Tibial artery (tissue), 4 donors: ENCODE results near the gene RYR2.

Experiments
- DNase-seq, 2 donors: peaks; one replicate each; pipeline ENCODE4 v3.0.0-alpha.2; 2019
- H3K27ac ChIP-seq, 2 donors: fragments of 200-600 bp; sonication (generic) in 1 of 2; 1 replicate in 1 of 2; 2 replicates in 1 of 2; pipeline ENCODE4 v1.5.1; 2018 to 2019; ENCODE audit warnings: mild to moderate bottlenecking in 1 of 2
- H3K27me3 ChIP-seq, 2 donors: fragments of 200-600 bp; sonication (generic) in 1 of 2; one replicate each; pipeline versions ENCODE4 v1.5.1 to v1.6.0; 2016 to 2019
- H3K36me3 ChIP-seq, 3 donors: fragments of 200-600 bp; sonication (generic) in 2 of 3; one replicate each; pipeline ENCODE4 v1.5.1; 2016 to 2019; ENCODE audit warnings: mild to moderate bottlenecking in 2 of 3
- H3K4me1 ChIP-seq, 4 donors: fragments of 200-600 bp; sonication (generic) in 2 of 4; 1 replicate in 3 of 4; 2 replicates in 1 of 4; pipeline ENCODE4 v1.5.1; 2016 to 2019
- H3K4me3 ChIP-seq, 2 donors: fragments of 200-600 bp; sonication (generic) in 1 of 2; 1 replicate in 1 of 2; 2 replicates in 1 of 2; pipeline ENCODE4 v1.5.1; 2018 to 2019; ENCODE audit warnings: mild to moderate bottlenecking in 2 of 2
- H3K9me3 ChIP-seq, 3 donors: fragments of 200-600 bp; sonication (generic) in 1 of 3; one replicate each; pipeline ENCODE4 v1.5.1; 2016 to 2019
- CTCF ChIP-seq, 2 experiments: fragments of 200-600 bp in 1 of 2; fragments of 450-650 bp in 1 of 2; IDR thresholded peaks; one replicate each; pipeline ENCODE4 v1.5.1; 2017 to 2019; ENCODE audit warnings: antibody characterized with exemption in 2 of 2, mild to moderate bottlenecking in 1 of 2, moderate library complexity in 1 of 2
- intact Hi-C: fragments of 100-400 bp; cut with DNase I; formaldehyde crosslinking; loops from one replicate; pipeline ENCODE4 v1.15.0; 2023; ENCODE audit warnings: low total_unique reads

The RYR2 gene

GRCh38 chr1:237093691-237094090, 51.7 kb downstream of the RYR2 start:
- intact Hi-C loops: no loop called here
- Histone ChIP-seq H3K9me3 (no peaks in the 10 kb centered on the region), H3K27me3 (no peaks in the 10 kb centered on the region), H3K36me3 (no peaks in the 10 kb centered on the region), H3K4me1 (peaks cover 0 to 66% (median 18%) of the 10 kb centered on the region in 4 donors), H3K4me3 (no peak overlapping the region), H3K27ac (no peak overlapping the region)
- no peak for TF ChIP-seq CTCF (IDR thresholded peaks at IDR 0.05)
- DNase-seq: no peak

- no peak for TF ChIP-seq CTCF (IDR thresholded peaks at IDR 0.05)
- H3K9me3 ChIP-seq: no peaks in the 10 kb centered on the region
- H3K4me3 ChIP-seq: no peak overlapping the region
- no peaks in the 10 kb centered on the region for H3K36me3 ChIP-seq
- H3K27me3 ChIP-seq: no peaks in the 10 kb centered on the region
- intact Hi-C loops: no loop called here
- H3K4me1 ChIP-seq: peaks cover 0 to 38% (median 16%) of the 10 kb centered on the region in 4 donors
- H3K27ac ChIP-seq: no peak overlapping the region
- DNase-seq: no peak
Measured at GRCh38 chr1:237098541-237098940, 56.6 kb downstream of the RYR2 start.

GRCh38 chr1:237103021-237103420, 61.0 kb downstream of the RYR2 start:
- no peak for DNase-seq
- Histone ChIP-seq H3K27ac (no peak overlapping the region), H3K27me3 (no peaks in the 10 kb centered on the region), H3K36me3 (no peaks in the 10 kb centered on the region), H3K9me3 (no peaks in the 10 kb centered on the region), H3K4me3 (no peak overlapping the region), H3K4me1 (peaks cover 0 to 12% (median under 1%) of the 10 kb centered on the region in 4 donors)
- intact Hi-C loops: no loop called here
- no peak for TF ChIP-seq CTCF (IDR thresholded peaks at IDR 0.05)

GRCh38 chr1:237104096-237104495, 62.1 kb downstream of the RYR2 start:
- no peak for DNase-seq
- H3K4me1 ChIP-seq: peaks cover 0 to 15% (median 3%) of the 10 kb centered on the region in 4 donors
- intact Hi-C loops: no loop called here
- H3K36me3 ChIP-seq: no peaks in the 10 kb centered on the region
- no peaks in the 10 kb centered on the region for H3K27me3 ChIP-seq
- no peak overlapping the region for H3K27ac ChIP-seq
- TF ChIP-seq CTCF (IDR thresholded peaks at IDR 0.05): no peak
- H3K9me3 ChIP-seq: no peaks in the 10 kb centered on the region
- no peak overlapping the region for H3K4me3 ChIP-seq

GRCh38 chr1:237105826-237106225, 63.8 kb downstream of the RYR2 start:
- peaks cover 0 to 15% (median 3%) of the 10 kb centered on the region in 4 donors for H3K4me1 ChIP-seq
- no peaks in the 10 kb centered on the region for H3K27me3 ChIP-seq
- H3K36me3 ChIP-seq: no peaks in the 10 kb centered on the region
- H3K4me3 ChIP-seq: no peak overlapping the region
- intact Hi-C loops: no loop called here
- no peaks in the 10 kb centered on the region for H3K9me3 ChIP-seq
- no peak for TF ChIP-seq CTCF (IDR thresholded peaks at IDR 0.05)
- DNase-seq: no peak
- no peak overlapping the region for H3K27ac ChIP-seq
